ENCODE measurements around the gene FRMD4A.

- no peak for TF ChIP-seq CTCF (conservative IDR thresholded peaks at IDR 0.05 in 1 of 2, IDR thresholded peaks at IDR 0.05 in 1 of 2; ENCODE audit: extremely low read depth in 1 of 2, insufficient read depth in 1 of 2, low read depth in 1 of 2, low read length in 2 of 2)
- no peak for TF ChIP-seq EZH2 (IDR thresholded peaks at IDR 0.05; ENCODE audit: borderline replicate concordance, low read length)
These were observed 94.4 kb downstream of the FRMD4A start for GRCh38 chr10:14236341-14236740.
